ENCODE measurements around the gene MASP1.

MASP1 gene

DNA sequence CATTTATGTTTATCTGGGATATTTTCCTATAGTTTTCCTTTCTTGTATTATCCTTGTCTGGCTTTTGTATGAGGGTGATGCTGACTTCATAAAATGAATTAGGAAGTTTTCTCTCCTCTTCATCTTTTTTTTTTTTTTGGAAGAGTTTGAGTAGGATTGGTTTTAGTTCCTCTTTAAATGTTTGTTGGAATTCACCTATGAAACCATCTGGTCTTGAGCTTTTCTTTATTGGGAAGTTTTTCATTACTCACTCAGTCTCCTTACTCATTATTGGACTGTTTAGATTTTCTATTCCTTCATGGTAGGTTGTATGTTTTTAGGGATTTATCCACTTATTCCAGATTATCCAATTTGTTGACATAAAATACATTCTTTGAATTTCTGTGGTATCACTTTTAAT, 18.7 kb upstream of the MASP1 start:
- Histone ChIP-seq H3K9me2 (ENCODE audit: low read depth, low read length) (no peaks in the 10 kb centered on the region), H3K4me3 (ENCODE audit: low read depth, low read length, poor library complexity, severe bottlenecking) (no peak overlapping the region), H3K36me3 (ENCODE audit: insufficient read depth, low read length) (no peaks in the 10 kb centered on the region), H2AFZ (ENCODE audit: low read length) (no peak overlapping the region), H3K79me2 (ENCODE audit: insufficient read depth, low read length) (no peaks in the 10 kb centered on the region), H3K27ac (ENCODE audit: low read depth, low read length, poor library complexity, severe bottlenecking) (no peak overlapping the region), H3K27me3 (ENCODE audit: insufficient read depth, low read length) (no peaks in the 10 kb centered on the region), H3F3A (ENCODE audit: insufficient read depth, low read length) (no peaks in the 10 kb centered on the region), H3K9ac (ENCODE audit: low read length) (no peak overlapping the region), H3K4me2 (ENCODE audit: low read length) (no peak overlapping the region), H4K20me1 (ENCODE audit: insufficient read depth, low read length) (no peaks in the 10 kb centered on the region), H3K4me1 (ENCODE audit: insufficient read depth, low read length, severe bottlenecking) (no peaks in the 10 kb centered on the region), H3K9me3 (ENCODE audit: low read length) (no peaks in the 10 kb centered on the region)
- TF ChIP-seq, protein P1, sequence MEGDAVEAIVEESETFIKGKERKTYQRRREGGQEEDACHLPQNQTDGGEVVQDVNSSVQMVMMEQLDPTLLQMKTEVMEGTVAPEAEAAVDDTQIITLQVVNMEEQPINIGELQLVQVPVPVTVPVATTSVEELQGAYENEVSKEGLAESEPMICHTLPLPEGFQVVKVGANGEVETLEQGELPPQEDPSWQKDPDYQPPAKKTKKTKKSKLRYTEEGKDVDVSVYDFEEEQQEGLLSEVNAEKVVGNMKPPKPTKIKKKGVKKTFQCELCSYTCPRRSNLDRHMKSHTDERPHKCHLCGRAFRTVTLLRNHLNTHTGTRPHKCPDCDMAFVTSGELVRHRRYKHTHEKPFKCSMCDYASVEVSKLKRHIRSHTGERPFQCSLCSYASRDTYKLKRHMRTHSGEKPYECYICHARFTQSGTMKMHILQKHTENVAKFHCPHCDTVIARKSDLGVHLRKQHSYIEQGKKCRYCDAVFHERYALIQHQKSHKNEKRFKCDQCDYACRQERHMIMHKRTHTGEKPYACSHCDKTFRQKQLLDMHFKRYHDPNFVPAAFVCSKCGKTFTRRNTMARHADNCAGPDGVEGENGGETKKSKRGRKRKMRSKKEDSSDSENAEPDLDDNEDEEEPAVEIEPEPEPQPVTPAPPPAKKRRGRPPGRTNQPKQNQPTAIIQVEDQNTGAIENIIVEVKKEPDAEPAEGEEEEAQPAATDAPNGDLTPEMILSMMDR (IDR thresholded peaks at IDR 0.05; ENCODE audit: low read length), result no peak
- no peak for TF ChIP-seq EZH2 (IDR thresholded peaks at IDR 0.05; ENCODE audit: borderline replicate concordance, low read length)

GRCh38 chr3:187305881-187306280, 14.3 kb upstream of the MASP1 start:
- no peaks in the 10 kb centered on the region for H3K9me3 ChIP-seq (ENCODE audit: low read length)
- H3K9ac ChIP-seq (ENCODE audit: low read length), result no peak overlapping the region
- H3K4me2 ChIP-seq (ENCODE audit: low read length), result no peak overlapping the region
- TF ChIP-seq EZH2 (IDR thresholded peaks at IDR 0.05; ENCODE audit: borderline replicate concordance, low read length), result no peak
- TF ChIP-seq, protein P1 (IDR thresholded peaks at IDR 0.05; ENCODE audit: low read length), result no peak
- no peak overlapping the region for H2AFZ ChIP-seq (ENCODE audit: low read length)
- no peaks in the 10 kb centered on the region for H3K79me2 ChIP-seq (ENCODE audit: insufficient read depth, low read length)
- H3K27ac ChIP-seq (ENCODE audit: low read depth, low read length, poor library complexity, severe bottlenecking), result no peak overlapping the region
- no peak overlapping the region for H3K4me3 ChIP-seq (ENCODE audit: low read depth, low read length, poor library complexity, severe bottlenecking)
- H3K4me1 ChIP-seq (ENCODE audit: insufficient read depth, low read length, severe bottlenecking), result no peaks in the 10 kb centered on the region
- H3F3A ChIP-seq (ENCODE audit: insufficient read depth, low read length), result no peaks in the 10 kb centered on the region
- no peaks in the 10 kb centered on the region for H3K36me3 ChIP-seq (ENCODE audit: insufficient read depth, low read length)
- H3K9me2 ChIP-seq (ENCODE audit: low read depth, low read length), result no peaks in the 10 kb centered on the region
- no peaks in the 10 kb centered on the region; the same call in 1 of the 2 replicates for H3K27me3 ChIP-seq (ENCODE audit: insufficient read depth, low read length)
- H4K20me1 ChIP-seq (ENCODE audit: insufficient read depth, low read length), result no peaks in the 10 kb centered on the region

- H3K4me1 ChIP-seq (ENCODE audit: insufficient read depth, low read length, severe bottlenecking), result no peaks in the 10 kb centered on the region
- H2AFZ ChIP-seq (ENCODE audit: low read length), result no peak overlapping the region
- H3K4me2 ChIP-seq (ENCODE audit: low read length), result no peak overlapping the region
- no peaks in the 10 kb centered on the region; the same call in 1 of the 2 replicates for H3K27me3 ChIP-seq (ENCODE audit: insufficient read depth, low read length)
- H3F3A ChIP-seq (ENCODE audit: insufficient read depth, low read length), result no peaks in the 10 kb centered on the region
- H3K9ac ChIP-seq (ENCODE audit: low read length), result no peak overlapping the region
- TF ChIP-seq, protein P1 (IDR thresholded peaks at IDR 0.05; ENCODE audit: low read length), result no peak
- TF ChIP-seq EZH2 (IDR thresholded peaks at IDR 0.05; ENCODE audit: borderline replicate concordance, low read length), result no peak
- H3K27ac ChIP-seq (ENCODE audit: low read depth, low read length, poor library complexity, severe bottlenecking), result no peak overlapping the region
- no peak overlapping the region for H3K4me3 ChIP-seq (ENCODE audit: low read depth, low read length, poor library complexity, severe bottlenecking)
- no peaks in the 10 kb centered on the region for H3K9me3 ChIP-seq (ENCODE audit: low read length)
- H3K79me2 ChIP-seq (ENCODE audit: insufficient read depth, low read length), result no peaks in the 10 kb centered on the region
- H3K9me2 ChIP-seq (ENCODE audit: low read depth, low read length), result no peaks in the 10 kb centered on the region
- H4K20me1 ChIP-seq (ENCODE audit: insufficient read depth, low read length), result no peaks in the 10 kb centered on the region
- H3K36me3 ChIP-seq (ENCODE audit: insufficient read depth, low read length), result no peaks in the 10 kb centered on the region
Measured at GRCh38 chr3:187299611-187300010, 8.1 kb upstream of the MASP1 start.
